Stimulated activated CD8-positive, alpha-beta memory T cell treated with anti-CD3 and anti-CD28 coated beads, Interleukin-2, amount 100 ng/mL, for 48 hours (primary cell): ENCODE measurements around the gene NAGS.
"Not testable (repeated sequence)": the region's sequence is repeated elsewhere in the genome, so short reads cannot be mapped to it uniquely, and the experiment has no call there.

Experiments
- DNase-seq, 2 donors: peaks; one replicate each; pipeline ENCODE4 v3.0.0-alpha.2; 2020; ENCODE audit warnings: low read depth in 2 of 2

Gene NAGS, protein sequence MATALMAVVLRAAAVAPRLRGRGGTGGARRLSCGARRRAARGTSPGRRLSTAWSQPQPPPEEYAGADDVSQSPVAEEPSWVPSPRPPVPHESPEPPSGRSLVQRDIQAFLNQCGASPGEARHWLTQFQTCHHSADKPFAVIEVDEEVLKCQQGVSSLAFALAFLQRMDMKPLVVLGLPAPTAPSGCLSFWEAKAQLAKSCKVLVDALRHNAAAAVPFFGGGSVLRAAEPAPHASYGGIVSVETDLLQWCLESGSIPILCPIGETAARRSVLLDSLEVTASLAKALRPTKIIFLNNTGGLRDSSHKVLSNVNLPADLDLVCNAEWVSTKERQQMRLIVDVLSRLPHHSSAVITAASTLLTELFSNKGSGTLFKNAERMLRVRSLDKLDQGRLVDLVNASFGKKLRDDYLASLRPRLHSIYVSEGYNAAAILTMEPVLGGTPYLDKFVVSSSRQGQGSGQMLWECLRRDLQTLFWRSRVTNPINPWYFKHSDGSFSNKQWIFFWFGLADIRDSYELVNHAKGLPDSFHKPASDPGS

DNA sequence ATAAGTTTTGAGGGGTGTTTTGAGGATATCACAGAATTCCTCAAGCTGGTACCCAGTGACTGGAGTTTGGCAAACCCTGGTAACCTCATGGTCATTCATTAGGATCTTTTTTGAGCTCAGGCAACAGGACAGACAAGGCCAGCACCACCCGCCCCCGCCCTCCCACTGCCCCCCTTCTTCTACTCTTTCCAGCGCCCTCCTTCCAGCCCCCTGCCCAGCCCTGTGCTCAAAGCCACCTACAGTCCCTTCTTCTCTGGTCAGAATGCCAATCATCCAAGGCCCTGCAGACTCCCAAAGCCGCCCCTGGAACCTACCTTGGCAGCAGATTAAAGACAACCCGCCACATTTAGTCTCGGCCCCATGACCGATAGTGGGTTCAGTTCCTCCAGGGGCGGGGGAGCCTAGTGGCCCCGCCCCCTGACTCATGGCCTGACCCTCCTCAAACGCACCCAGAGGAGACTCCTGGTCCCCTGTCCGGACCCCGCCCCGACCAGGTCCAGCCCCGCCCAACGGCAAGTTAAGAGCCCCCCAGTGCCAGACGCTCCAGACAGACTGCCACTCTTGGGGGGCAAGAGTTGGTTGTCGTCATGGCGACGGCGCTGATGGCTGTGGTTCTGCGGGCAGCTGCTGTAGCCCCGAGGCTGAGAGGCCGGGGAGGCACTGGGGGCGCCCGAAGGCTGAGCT, at the start of gene NAGS:
Gene NAGS, plus strand, starts transcription at position 546 of the 684 bp plus-strand sequence. Its CDS starts 42 bp downstream, at position 588.
- DNase-seq = no peak

DNA sequence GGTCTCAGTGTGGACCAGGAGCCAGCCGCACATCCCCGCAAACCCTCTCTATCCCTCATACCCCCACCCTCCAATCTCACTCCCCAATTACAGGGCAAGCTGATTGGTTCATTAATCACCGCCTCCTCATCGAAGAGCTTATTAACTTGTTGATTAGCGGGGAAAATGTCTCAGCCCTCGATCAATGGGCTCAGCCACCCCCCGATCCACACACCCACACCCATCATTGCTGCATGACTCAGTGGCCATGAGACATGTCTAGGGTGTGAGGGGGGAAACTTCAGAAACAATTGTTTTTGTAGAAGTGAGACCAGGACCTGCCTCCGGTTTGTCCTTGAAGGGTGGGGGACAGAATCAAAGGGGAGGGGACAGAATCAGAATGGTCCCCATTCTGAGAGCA, 48.2 kb upstream of the NAGS start:
- DNase-seq = no peak

DNA sequence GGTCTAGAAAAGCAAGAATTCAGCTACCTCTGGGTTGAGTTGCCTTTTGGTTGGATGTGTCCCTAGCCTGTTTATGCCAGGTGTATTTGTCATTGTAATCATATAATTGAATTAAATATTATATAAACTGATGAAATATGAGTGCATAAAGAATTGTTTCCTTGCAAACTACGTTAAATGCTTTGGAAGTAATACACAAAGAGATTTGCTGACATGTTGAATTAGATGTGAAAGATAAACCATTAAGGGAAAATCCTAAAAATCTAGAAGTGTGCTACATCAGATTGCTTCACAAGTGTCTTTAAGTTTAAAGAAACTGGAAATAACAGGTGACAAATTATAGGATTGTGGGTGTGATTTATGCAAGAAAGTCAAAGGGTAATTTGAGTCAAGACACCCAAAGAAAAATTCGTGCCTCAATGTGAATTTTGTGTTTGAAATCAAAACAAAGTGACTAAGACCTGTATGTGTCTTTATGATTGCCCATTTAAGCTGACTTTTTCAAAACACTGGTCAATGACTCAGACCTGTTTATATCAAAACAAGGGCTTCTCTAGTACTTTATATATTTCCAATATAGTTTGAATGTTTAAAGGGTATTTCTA, 45.6 kb upstream of the NAGS start:
- no peak for DNase-seq

DNA sequence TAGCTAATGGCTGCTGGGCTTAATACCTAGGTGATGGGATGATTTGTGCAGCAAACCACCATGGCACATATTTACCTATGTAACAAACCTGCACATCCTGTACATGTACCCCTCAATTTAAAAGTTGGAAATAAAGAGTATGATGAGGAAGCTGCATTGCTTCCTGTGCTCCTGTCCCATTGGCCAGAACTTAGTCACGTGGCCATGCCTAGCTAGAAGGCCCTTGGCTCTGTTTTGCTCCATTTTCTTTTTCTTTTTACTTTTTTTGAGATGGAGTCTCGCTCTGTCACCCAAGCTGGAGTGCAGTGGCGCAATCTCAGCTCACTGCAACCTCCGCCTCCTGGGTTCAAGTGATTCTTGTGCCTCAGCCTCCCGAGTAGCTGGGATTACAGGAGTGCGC, 43.1 kb upstream of the NAGS start:
- not testable (repeated sequence) for DNase-seq

DNA sequence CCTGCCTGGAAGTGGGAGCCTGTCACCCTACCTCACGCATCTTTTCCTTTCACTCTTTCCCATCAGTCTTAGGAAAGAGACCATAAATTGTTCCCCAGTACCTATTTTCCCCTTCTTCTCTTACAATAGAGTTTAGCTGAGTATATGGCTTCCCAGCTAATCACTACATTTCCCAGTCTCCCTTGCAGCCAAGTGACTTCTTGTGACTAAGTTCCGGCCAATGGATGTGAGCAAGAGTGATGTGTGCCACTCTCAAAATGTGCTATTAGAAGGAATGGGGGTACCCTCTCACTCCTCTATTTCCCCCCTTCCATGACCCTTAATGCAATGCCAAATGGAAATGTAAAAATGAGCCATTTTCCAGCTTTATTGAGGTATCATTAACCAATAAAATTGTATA, 42.5 kb upstream of the NAGS start:
- DNase-seq = no peak

DNA sequence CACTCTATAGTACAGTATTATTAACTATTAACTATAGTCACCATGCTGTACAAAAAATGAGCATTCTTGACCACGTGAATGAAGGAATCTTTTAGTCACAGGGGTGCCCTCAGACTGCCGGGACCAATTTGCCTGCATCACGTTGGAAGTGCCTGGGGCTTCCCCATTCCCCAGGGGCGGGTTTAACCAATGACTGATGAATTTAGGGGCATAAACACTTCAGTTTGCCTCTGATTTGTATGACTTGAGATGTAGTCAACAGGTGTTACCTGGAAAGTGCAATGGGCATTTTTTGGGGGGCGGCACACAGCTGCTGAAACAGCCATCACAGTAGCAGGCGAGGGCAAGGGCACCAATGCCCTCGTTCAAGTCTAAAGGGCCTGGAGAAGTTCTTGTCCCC, 41.9 kb upstream of the NAGS start:
- DNase-seq = no peak

DNA sequence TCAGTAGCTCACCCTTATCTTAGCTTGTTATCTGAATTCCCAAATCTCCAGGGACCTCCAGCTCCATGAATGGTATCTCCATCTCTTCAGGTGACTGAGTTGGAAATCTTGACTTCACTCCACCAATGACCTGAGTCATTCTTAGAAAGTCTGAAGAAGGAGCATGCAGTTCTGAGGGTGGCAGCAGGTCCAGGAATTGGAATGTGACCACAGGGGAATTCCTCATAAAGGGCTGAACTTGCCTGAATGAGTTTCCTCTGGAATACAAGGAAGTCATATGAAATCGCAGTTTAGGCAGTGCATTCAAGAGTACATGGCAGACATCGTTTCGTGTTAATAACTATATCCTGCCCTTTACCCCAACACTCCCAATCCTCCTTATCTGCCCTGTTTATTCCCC, 38.1 kb upstream of the NAGS start:
- DNase-seq = no peak

DNA sequence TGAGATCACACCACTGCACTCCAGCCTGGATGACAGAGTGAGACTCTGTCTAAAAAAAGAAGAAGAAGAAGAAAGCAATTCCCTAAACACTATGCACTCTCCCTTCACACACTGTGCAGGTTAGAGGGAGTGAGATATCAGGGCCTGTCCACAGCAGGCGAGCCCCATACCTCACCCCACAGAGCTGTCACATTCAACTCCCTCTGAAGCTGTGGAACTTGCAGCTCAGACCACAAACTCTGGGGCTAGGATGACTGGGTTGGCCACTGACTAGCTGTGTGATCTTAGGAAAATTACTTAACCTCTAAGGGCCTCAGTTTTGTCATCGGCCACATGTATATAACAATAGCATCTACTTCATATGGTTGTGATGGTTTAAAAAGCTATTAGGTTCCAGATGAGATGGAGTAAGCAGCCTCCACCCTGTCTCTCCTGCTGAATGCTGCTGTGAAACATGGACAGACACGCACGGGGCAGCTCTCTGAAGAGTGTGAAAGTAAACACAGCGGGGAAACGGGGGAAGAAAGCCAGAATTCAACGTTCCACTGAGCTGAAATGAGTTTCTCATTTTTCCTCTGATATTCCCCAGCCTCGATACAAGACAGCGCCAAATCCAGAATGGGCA, 37.1 kb upstream of the NAGS start:
- DNase-seq = no peak

DNA sequence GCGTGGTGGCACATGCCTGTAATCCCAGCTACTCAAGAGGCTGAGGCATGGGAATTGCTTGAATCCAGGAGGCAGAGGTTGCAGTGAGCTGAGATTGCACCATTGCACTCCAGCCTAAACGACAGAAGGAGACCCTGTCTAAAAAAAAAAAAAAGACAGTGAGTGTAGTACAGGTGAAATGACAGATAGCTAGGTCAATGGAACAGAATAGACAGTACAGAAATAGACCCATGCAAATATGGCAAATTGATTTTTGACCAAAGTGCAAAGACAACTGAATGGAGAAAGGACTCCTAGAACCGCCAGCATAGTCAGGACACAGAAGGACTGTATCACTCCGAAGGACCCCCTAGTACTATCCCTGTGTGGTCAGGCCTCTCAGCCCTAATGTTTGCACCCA, 34.1 kb upstream of the NAGS start:
- DNase-seq = no peak

DNA sequence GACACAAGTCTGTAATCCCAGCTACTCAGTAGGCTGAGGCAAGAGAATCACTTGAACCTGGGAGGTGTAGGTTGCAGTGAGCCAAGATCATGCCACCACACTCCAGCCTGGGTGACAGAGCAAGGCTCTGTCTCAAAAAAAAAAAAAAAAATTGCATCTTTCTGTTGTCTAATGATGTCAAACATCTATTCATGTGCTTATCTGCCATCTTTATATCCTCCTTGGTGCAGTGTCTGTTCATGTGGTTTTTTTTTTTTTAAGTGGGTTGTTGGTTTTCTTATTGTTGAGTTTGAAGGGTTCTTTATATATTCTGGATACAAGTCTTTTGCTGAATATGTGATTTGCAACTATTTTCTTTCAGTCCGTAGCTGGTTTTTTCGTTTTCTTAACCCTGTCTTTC, 33.0 kb upstream of the NAGS start:
- DNase-seq = not testable (repeated sequence)

DNA sequence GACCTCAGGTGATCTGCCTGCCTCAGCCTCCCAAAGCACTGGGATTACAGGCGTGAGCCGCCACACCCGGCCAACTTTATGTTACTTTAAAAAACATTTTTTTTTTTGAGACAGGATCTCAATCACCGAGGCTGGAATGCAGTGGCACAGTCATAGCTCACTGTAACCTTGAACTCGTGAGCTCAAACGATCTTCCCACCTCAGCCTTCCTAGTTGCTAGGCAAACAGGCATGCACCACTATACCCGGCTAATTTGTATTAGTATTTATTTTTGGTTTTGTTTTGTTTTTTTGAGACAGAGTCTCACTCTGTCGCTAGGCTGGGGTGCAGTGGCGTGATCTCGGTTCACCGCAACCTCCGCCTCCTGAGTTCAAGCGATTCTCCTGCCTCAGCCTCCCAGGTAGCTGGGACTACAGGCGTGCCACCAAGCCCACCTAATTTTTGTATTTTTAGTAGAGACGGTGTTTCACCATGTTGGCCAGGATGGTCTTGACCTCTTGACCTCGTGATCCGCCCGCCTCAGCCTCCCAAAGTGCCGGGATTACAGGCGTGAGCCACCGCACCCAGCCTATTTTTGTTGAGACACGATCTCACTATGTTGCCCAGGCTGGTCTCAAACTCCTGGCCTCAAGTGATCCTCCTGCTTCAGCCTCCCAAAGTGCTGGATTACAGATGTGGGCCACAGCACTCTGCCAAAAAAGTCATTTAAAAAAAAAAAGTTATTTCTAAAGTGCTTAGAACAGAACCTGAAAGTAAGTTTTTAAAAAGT, 31.8 kb upstream of the NAGS start:
- not testable (repeated sequence) for DNase-seq

DNA sequence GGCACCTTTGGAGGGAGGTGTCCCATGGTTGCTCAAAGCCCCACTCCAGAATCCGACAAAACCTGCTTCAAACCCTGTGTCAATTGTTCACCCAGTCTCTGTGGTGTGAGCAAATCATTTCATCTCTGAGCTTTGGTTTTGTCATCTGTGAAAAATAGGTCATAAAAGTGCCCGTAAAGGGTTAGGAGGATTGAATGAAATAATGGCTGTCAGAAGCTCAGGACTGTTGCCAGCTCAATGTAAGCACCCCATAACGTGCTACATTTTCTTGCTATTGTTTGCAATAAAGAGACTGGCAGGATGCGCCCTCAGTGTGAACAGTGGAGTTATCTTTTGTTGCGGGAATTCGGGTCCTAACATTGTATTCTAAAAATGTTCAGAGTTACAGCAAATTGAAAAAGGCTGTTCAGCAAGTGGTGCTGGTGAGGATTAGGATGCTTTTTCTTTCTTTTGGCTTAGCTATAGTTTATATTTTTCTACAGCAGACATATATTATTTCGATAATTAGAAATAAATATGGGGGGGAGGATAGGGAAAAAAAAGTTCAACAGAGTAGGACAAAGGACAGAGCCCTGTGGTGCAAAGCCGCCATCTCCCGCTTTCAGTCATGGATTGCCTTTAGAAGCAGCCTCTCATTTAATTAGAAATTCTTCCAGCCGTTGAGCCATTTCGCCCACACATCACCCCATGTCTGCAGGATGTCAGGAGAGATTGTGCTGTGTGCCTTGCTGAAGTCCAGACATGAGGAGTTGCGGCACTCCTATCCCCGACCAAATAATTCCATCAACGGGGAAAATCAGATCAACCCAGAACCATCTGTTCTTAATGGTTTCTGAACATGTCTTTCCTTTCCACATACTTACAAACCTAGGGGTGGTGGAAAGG, 29.8 kb upstream of the NAGS start:
- no peak for DNase-seq

DNA sequence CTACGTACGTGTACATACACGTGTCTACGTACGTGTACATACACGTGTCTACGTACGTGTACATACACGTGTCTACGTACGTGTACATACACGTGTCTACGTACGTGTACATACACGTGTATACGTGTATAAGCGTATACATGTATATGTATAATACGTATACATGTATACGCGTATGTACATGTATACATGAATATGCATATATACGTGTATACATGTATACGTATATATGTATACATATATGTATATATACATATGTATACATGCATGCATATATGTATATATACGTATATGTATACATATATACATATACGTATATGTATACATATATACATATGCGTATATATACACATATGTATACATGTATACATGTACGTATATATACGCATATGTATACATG, 28.5 kb upstream of the NAGS start:
- DNase-seq = no peak

DNA sequence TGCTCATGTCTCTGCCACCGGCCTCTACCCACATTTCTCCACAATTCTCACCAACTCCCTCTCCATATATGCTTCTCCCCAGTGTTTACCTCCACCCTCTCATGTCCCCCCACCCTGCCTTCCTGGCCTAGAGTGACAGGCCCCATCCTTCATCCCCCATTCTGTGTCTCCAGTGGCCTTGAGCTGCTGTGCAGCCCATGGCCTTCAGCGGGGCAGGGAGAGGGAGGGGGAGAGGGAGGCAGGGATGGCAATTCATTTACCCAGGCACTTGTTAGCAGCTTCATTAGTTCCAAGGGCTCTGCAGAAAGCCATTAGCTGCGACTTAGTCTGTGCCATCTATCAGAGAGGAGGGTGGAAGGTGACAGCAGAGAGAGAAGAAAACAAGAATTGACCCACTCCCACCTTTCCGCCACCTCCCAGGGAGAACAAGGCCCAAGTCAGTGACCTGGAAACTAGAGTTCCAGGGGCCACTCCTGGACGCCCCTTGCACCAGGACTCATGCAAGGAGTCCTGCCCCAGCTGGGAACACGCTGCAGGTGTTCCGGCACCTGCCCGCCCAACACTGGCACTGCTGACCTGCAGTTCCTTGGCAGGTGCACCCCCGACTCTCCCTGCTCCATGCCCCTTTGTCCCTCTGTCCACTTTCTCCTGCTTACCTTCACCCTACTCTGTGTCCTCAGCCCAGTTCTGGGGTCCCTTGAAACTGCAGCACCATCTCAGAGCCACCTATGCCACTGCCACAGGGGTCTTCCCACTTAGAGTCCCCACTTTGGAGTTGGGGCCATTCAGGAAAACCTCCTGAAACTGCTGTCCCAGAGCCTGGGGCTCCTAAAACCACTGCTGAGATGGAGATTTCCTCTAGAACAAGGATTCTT, 27.2 kb upstream of the NAGS start:
- no peak for DNase-seq

DNA sequence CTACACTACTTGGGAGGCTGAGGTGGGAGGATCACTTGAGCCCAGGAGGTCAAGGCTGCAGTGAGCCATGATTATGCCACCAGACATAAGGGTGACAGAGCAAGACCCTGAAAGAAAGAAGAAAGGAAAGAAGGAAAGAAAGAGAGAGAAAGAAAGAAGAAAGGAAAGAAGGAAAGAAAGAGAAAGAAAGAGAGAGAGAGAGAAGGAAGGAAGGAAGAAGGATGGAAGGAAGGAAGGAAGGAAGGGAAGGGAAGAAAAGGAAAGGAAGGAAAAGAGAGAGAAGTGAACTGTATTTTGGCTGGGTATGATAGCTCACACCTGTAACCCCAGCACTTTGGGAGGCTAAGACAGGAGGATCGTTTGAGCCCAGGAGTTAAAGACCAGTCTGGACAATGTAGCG, 26.3 kb upstream of the NAGS start:
- DNase-seq = no peak

DNA sequence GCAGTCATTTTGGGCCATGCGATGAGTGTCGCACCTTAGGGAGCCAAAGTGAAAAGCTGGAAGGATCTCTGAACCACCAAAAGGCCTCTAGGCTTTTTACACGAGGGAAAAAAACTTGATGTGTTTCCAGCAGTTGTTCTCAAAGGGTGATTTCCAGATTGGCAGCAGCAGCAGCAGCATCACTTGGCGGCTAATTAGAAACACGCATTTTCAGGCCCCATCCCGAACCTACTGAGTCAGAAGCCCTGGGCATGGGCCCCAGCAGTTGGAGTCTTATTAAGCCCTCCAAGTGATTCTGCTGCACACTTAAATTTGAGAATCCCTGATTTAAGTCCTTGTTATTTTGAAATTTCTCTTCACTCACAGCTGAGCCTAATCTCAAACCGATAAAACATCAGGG, 25.4 kb upstream of the NAGS start:
- DNase-seq = no peak

DNA sequence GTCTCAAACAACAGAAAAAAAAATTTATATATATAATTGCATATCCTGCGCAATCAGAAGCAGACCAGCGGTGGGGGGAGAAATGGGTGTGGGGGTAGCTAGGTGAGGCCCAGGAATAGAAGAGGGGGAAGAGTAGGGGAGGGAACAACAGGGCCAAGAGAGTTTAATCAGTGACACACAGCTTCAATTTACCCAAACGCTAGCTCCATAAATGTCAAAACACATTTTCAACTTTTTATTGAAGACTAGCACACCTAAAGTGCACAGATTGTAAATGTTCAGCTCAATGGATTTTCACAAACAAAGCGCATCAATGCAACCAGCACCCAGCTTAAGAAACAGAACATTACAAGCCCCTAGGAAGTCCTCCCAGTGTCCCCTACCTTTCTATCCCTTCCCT, 24.8 kb upstream of the NAGS start:
- DNase-seq = no peak

DNA sequence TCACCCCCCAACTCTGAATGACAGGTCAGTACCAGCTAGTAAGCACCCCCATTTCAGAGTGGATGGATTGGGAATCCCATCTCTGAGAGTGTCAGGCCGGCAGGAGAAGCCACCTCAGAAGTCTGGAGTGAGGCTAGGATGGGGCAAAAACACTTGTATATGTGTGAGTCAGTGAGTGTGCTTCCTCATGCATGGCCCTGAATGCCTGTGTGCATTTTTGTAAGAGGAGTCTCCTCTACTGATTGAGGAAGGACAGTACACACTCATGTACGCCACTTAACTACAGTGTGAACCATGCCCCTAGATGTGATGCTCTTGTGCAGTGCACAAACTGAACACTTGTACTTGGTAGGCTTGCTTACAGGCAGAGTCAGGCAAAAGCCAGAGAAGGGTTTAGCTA, 22.3 kb upstream of the NAGS start:
- no peak for DNase-seq

DNA sequence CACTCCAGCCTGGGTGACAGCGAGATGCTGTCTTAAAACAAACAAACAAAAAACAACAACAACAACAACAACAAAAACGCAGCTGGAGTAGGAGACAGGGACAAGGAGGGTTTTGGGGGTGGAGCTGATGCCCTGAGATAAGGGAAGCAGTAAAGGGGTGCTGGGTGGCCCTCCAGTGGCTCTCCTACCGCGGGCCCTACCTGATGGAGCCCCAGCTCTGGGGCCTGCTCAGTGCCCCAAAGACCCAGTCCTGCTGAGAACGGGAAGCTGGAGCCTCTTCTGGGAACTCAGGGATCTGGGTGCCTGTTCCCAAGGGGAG, 21.3 kb upstream of the NAGS start:
- no peak for DNase-seq
